ENCODE data around the gene ERGIC1.
"Not testable (repeated sequence)": the region's sequence is repeated elsewhere in the genome, so short reads cannot be mapped to it uniquely, and the experiment has no call there.

Gene ERGIC1

GRCh38 chr5:172883066-172883465 is 49.0 kb downstream of the ERGIC1 start:
- DNase-seq: peak; percentile 69 to 88 (median 88)

- DNase-seq: peak; percentile 64 to 81 (median 66)
These were observed 51.7 kb downstream of the ERGIC1 start for GRCh38 chr5:172885597-172886340.

- no peak for DNase-seq
These were observed 52.4 kb downstream of the ERGIC1 start for GRCh38 chr5:172886476-172886875.

GRCh38 chr5:172886974-172887501 is 53.0 kb downstream of the ERGIC1 start:
- DNase-seq: peak; percentile 97 to 99 (median 99)

- DNase-seq: peak; percentile 90 to 92 (median 91)
These were observed 53.6 kb downstream of the ERGIC1 start for GRCh38 chr5:172887692-172888091.

GRCh38 chr5:172890659-172891058 is 56.6 kb downstream of the ERGIC1 start:
- no peak for DNase-seq

GRCh38 chr5:172891716-172892421 is 57.8 kb downstream of the ERGIC1 start:
- DNase-seq: no peak

GRCh38 chr5:172892713-172893112 is 58.7 kb downstream of the ERGIC1 start:
- no peak for DNase-seq

GRCh38 chr5:172894767-172895388 is 60.8 kb downstream of the ERGIC1 start:
- no peak for DNase-seq

GRCh38 chr5:172895549-172895948 is 61.5 kb downstream of the ERGIC1 start:
- peak in 1 of 3 donors; percentile 43 for DNase-seq

GRCh38 chr5:172896465-172896864 is 62.4 kb downstream of the ERGIC1 start:
- DNase-seq: no peak

- not testable (repeated sequence) for DNase-seq
These were observed 63.0 kb downstream of the ERGIC1 start for GRCh38 chr5:172897067-172897466.

GRCh38 chr5:172897481-172898217 is 63.6 kb downstream of the ERGIC1 start:
- DNase-seq: peak; percentile 59 to 83 (median 63)

- DNase-seq: no peak
These were observed 64.3 kb downstream of the ERGIC1 start for GRCh38 chr5:172898218-172898842.

- DNase-seq: no peak
These were observed 64.9 kb downstream of the ERGIC1 start for GRCh38 chr5:172898843-172899369.

- no peak for DNase-seq
These were observed 65.4 kb downstream of the ERGIC1 start for GRCh38 chr5:172899436-172899835.

- DNase-seq: peak in 1 of 3 donors; percentile 29
These were observed 67.1 kb downstream of the ERGIC1 start for GRCh38 chr5:172901012-172901780.

GRCh38 chr5:172901788-172902496 is 67.9 kb downstream of the ERGIC1 start:
- no peak for DNase-seq

- DNase-seq: no peak
These were observed 68.7 kb downstream of the ERGIC1 start for GRCh38 chr5:172902497-172903472.
